Ammon's horn (tissue), 1 donor: ENCODE results near the gene EGFL7.

ENCODE experiments used
- DNase-seq: peaks from one replicate; pipeline ENCODE4 v3.0.0-alpha.2; 2016; ENCODE audit warnings: low spot score

Gene EGFL7

GRCh38 chr9:136673088-136673974 is 10.6 kb downstream of the EGFL7 start:
- DNase-seq, result no peak

GRCh38 chr9:136673975-136674785 is 11.5 kb downstream of the EGFL7 start:
- no peak for DNase-seq

DNA sequence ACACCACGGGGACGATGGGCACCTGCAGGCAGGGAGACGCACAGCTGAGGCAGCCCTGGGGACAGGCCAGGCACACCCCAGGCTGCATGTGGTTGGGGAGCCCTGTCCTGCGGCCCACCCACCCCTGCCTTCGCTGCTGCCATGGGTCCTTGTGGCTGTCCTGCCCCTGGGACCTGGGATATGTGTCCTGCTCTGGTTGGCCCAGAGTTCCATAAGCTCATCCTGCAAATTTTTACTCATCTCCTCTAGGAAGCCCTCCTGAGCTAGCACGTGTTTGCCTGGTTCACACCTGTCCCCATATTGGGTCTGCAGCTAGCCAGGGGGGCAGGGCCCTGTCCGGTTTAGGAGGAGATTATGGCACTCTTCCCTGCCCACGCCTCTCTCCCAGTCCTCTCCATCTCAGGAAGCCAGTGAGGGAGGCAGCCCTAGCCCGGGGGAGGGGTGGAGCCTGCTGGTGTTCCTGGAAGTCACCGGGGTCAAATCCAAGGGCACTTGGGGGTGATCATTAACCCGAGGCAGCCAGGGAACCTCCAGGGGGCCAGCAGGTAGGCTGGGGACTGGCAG is 12.2 kb downstream of the EGFL7 start:
- no peak for DNase-seq

- DNase-seq, result no peak
Measured at GRCh38 chr9:136675477-136676296, 13.0 kb downstream of the EGFL7 start.

GRCh38 chr9:136676297-136676794 is 13.6 kb downstream of the EGFL7 start:
- DNase-seq, result no peak

- no peak for DNase-seq
Measured at GRCh38 chr9:136676920-136677686, 14.4 kb downstream of the EGFL7 start.

- no peak for DNase-seq
Measured at GRCh38 chr9:136678034-136678433, 15.3 kb downstream of the EGFL7 start.

GRCh38 chr9:136678624-136679023 is 15.9 kb downstream of the EGFL7 start:
- no peak for DNase-seq

- DNase-seq, result peak; percentile 44
Measured at GRCh38 chr9:136679431-136679941, 16.8 kb downstream of the EGFL7 start.

GRCh38 chr9:136681029-136681428 is 18.3 kb downstream of the EGFL7 start:
- no peak for DNase-seq

GRCh38 chr9:136681945-136682699 is 19.4 kb downstream of the EGFL7 start:
- no peak for DNase-seq

- no peak for DNase-seq
Measured at GRCh38 chr9:136682710-136683109, 20.0 kb downstream of the EGFL7 start.

- no peak for DNase-seq
Measured at GRCh38 chr9:136683173-136683745, 20.5 kb downstream of the EGFL7 start.

GRCh38 chr9:136683755-136684154 is 21.0 kb downstream of the EGFL7 start:
- no peak for DNase-seq

DNA sequence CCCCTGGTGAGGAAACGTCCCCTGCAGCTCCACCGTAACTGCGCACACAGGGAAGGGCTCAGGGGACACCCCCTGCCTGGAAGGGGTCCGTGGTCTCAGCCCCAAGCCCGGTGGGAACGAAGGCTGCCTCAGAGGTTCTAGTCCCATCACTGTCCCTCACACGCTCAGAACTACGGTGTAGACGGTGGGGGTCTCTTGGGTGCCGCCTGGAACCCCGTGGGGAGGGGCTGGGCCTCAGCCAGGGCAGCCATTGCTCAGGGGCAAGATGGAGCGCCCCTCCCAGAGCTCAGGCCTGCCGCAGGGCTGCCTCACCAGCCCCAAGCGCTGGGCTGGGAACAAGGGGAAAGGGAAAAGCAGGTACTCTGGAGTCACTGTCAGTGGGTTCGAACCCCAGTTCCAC is 21.6 kb downstream of the EGFL7 start:
- DNase-seq, result no peak

DNA sequence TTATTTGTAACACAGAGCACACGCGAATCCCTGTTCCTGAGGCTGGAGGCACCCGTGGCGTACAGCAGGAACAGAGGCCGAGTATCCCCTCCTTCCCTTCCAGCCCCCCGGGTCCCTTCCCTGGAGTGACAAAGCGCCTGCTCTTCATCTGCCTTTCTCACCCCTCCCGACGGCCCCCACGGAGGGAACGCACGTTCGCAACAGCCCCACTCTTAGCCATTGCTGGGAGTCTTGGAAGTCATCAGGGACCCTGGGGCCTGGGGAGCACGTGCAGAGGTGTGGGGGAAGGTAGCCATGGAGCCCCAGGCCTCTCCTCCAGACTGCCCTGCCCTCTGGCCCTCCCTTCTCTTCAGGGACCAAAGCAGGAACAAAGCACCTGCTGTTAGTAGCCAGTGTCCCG is 22.1 kb downstream of the EGFL7 start:
- DNase-seq, result no peak

DNA sequence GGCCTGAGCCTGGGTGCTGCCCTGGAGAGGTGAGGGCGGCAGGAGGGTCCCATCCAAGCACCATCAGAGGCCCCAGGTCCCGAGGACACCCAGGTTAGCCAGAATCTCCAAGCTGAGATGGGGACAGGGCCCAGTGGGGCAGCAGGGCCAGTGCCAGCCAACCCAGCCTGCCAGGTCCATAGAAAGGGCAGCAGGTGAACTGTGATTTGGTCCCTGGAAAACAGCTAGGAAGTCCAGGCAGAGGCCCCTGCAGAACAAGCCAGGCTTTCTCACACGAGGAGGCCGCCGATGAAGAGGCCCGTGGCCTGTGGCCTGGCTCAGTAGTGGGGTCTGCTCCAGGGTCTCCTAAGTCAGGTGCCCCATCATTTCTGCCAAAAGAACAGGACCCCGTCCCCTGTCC is 22.5 kb downstream of the EGFL7 start:
- no peak for DNase-seq

GRCh38 chr9:136685790-136686533 is 23.2 kb downstream of the EGFL7 start:
- DNase-seq, result no peak

GRCh38 chr9:136686534-136686793 is 23.7 kb downstream of the EGFL7 start:
- DNase-seq, result no peak
